Stimulated activated CD8-positive, alpha-beta memory T cell treated with anti-CD3 and anti-CD28 coated beads, Interleukin-2, amount 100 ng/mL, for 48 hours (primary cell): ENCODE data around the gene SPATS1.
"Not testable (repeated sequence)": the region's sequence is repeated elsewhere in the genome, so short reads cannot be mapped to it uniquely, and the experiment has no call there.

Experiments used
- DNase-seq, 2 donors: peaks; one replicate each; pipeline ENCODE4 v3.0.0-alpha.2; 2020; ENCODE audit warnings: low read depth in 2 of 2

SPATS1 gene

DNA sequence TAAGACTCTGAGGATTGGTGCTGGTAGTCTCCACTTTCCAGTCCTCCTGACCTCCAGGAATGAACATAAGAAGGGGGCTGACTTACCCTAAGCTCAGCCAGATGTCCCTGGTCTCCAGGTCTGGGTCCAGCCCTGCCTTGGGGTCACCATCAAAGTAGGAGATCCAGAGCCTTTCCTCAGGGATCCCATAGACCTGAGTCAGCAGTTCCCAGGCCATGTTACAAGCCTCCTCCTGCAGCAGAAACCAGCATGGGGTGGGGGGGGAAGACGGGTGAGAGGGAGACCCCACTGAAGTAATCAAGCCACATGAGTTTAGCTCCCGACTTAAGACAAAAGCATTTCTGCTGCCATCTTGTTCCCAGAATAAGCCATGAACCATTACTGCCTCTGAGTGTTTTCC lies 31.1 kb upstream of the SPATS1 start:
- DNase-seq = no peak

DNA sequence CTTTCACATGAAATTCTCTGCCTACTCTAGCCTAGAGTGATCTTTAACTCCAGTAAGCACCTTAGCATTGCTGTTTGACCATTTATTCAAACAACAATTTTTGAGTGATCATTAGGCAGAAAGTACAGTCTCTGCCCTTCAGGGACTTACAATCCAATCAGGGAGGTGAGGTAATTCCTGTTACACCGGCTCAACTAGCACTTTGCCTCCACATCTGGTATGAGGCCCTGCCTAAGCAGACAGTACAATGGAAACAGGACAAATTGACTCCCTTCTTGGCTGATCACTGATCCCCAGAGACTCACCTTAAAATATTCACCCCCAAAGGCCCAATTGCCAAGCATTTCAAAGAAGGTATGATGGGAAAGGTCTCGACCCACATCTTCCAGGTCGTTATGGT lies 30.7 kb upstream of the SPATS1 start:
- DNase-seq = no peak

DNA sequence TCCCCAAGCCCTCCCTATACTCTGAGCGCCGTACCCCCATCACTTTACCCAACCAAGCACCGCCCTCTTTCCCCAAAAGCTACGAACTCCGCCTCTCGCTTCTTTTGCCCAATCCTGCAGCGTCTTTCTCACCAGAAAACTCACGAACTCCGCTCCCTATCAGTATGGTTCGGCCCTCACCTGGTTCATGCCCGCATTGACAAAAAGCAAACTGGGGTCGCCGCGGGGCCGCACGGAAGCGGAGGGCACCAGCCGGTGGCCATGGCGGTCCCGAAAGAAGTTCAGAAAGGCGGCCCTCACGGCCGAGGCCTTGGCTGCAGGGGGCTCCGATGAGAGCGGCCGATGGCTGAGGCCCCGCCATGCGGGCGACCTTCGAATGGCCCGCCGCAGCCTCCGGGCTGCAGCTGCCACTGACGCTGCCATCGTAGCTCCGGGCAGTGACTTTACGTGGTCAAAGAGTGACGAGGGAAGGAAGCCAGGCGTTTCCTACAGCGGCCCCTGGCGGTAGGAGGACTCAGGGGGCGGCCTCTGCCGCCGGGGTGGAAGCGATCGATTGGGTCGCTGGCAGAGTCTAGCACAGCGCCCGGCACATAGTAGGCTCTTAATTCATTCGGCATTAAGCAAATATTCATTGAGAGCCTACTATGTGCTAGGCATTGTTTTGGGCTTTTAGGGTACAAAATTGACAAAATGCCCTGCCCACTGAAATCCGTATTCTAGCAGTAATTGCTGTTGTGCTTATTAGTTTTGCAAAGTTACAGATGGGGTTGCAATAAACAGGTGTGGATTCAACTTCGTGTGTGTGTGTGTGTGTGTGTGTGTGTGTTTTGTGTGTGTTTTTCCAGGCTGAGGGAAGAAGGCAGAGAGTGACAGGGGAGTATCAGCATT lies 29.3 kb upstream of the SPATS1 start, which contains the start of gene AARS2:
TSS of gene AARS2 (minus strand) at position 447 of the 888 bp plus-strand sequence. CDS start at position 423, 24 bp downstream.
- peak; percentile 91 to 93 for DNase-seq

DNA sequence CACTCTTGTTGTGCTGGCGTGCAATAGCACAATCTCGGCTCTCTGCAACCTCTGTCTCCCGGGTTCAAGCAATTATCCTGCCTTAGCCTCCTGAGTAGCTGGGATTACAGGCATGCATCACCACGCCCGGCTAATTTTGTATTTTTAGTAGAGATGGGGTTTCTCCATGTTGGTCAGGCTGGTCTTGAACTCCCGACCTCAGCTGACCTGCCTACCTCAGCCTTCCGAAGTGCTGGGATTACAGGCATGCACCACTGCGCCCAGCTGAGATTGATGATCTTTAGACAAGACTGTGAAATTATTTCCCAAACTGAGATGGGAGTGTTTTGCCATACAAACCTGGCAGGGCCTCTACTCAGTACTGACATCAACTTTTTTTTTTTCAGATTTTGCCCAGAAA lies 27.8 kb upstream of the SPATS1 start:
- not testable (repeated sequence) for DNase-seq

DNA sequence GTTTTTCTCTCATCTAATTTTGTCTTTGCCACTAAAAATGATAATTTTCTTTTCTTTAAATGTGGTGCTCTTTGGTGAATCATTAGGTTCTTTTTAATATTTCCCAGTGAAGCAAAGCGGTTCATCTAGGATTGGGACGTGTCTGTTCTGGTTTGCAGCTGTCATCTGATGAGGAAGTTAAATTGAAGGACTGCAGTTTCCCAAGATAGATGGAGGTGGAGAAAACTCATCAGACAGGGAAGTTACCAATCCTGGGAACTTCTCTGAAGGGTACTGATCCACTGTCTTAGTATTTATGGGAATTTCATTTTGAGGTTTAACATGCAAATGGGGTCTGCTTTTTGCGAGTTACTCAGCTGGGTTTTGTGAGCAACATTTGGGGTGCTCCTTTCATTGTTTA lies 26.9 kb upstream of the SPATS1 start:
- no peak for DNase-seq

DNA sequence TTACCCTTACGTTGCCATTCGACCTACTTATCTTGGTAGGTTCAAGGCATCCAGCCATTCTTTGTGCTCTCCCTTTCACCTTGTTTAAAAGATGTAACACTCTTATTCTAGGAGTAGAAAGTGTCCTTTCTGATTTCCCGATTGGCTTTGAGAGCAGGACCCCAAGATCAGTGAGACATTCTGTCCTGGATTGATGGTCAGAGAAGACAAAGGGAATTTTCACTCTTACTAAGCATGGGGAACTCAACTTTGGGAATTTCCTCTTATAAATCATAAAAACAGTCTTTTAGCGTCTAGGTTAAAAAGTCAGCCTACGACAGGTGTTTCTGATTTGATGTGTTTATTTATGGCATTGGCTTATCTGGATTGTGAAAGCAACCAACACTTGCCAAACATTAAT lies 26.5 kb upstream of the SPATS1 start:
- no peak for DNase-seq

DNA sequence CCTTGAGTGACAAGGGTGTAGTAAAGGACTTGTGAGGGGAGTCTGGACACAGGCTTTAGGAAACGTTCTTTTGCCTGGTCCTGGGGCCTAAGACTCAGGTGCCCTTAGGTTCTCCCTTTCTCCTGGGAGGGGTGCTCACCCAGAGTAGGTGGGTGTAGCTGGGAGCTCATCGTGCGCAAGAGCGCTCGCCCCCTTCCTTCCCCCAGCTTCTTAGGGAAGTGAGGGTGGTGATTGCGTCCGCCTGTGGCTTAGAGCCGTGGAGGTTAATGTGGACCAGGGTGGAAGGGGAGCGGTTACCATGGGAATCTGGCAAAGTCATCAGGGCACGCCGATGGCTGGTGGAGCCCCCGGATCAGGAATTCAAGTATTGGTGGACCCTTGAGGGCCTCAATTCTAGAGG lies 26.0 kb upstream of the SPATS1 start:
- no peak for DNase-seq

DNA sequence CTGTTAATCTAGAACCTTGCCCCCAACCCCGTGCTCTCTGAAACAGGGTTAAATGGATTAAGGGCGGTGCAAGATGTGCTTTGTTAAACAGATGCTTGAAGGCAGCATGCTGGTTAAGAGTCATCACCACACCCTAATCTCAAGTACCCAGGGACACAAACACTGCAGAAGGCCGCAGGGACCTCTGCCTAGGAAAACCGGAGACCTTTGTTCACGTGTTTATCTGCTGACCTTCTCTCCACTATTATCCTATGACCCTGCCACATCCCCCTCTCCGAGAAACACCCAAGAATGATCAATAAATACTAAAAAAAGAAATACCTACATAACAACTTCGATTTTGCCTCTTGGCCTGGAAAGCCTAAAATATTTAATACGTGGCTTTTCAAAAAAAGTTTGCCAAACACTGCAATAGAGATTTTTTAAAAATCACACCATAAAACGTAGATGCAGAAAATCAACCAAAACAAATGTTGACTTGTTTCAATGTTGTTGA lies 25.3 kb upstream of the SPATS1 start:
- DNase-seq = not testable (repeated sequence)

DNA sequence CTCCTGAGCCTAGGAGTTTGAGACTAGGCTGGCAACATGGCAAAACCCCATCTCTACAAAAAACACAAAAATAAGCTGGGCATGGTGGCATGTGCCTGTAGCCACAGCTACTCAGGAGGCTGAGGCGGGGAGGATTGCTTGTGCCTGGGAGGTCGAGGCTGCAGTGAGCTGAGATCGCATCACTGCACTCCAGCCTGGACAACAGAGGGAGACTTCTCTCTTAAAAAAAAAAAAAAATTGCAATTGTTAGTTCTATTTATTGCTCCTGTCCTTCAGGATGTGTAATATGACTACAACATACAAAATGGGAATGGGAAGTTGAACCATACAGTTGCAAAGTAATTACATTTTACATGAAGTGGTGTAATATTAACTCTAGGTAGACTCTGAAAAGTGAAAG lies 21.2 kb upstream of the SPATS1 start:
- DNase-seq = no peak

DNA sequence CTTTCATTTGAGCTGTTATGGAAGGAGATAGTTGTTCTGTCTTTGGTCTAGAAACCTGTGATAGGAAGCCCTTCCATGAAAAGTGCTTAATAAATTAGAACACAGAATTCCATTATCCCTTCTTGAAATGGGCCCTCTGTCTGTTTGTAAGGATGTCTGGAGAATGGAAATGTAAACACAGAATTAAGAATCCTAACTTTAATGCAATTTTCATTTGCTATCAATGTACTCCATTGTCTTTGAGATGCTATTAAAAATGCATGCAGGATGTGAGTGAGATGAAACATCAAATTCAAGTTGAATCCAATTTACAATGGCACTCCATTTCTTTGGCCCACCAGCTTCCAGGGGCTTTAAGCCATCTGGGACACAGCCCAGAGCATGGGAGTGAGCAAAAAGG lies 15.4 kb upstream of the SPATS1 start:
- no peak for DNase-seq

DNA sequence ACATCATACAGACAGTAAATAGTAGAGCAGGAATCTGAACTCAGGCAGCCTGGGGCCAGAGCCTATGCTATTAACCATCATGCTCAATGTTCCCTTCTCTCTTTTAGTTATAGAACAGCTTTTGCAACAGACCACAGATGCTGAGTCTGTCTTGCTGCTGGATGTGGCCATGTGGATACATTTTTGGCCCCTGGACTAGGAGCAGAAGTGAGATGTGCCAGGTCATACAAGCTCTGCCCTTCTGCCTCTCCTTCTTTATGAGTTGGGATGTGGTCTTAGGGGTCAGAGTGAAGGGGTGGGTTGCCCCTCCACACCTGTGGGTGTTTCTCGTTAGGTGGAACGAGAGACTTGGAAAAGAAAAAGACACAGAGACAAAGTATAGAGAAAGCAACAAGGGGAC lies 14.7 kb upstream of the SPATS1 start:
- no peak for DNase-seq

DNA sequence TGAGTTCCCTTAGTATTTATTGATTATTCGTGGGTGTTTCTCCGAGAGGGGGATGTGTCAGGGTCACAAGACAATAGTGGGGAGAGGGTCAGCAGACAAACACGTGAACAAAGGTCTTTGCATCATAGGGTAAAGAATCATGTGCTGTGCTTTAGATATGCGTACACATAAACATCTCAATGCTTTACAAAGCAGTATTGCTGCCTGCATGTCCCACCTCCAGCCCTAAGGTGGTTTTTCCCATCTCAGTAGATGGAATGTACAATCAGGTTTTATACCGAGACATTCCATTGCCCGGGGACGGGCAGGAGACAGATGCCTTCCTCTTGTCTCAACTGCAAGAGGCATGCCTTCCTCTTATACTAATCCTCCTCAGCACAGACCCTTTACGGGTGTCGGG lies 14.2 kb upstream of the SPATS1 start:
- not testable (repeated sequence) for DNase-seq

DNA sequence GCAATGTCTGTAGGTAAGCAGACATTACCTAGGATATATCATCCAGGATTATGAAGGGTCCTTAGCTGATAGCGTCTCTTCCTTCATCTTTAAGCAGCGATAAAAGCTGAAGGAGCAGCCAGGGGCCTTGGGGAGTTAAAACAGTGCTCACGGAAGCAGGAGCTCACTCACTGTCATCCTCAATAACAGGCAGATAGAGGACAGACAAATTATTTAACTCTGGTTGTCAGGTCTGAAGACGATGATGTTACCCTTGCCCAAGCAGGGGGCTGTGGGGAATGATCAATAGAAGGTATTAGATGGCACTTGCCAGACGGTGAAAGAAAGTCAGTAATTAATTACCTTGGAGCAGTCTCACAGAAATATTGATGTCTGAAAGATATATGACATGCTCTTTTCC lies 12.6 kb upstream of the SPATS1 start:
- no peak for DNase-seq

DNA sequence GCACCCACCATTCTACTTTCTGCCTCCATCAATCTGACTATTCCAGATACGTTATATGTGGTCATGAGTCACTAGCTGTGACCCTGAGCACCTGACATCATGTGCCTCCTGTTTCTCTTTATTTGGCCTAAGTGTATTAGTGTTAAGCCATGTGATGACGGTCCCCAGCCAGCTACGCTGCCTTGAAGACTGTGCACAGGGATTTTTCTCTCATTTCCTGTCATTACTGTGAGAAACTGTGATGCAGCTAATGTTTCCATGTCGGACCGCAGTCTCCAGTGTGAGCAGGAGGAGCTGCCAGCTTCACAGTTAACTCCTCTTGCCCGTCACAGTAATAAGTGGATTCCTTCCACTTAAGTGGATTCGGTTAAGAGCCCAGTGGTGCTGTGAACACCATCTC lies 9.9 kb upstream of the SPATS1 start:
- no peak for DNase-seq

DNA sequence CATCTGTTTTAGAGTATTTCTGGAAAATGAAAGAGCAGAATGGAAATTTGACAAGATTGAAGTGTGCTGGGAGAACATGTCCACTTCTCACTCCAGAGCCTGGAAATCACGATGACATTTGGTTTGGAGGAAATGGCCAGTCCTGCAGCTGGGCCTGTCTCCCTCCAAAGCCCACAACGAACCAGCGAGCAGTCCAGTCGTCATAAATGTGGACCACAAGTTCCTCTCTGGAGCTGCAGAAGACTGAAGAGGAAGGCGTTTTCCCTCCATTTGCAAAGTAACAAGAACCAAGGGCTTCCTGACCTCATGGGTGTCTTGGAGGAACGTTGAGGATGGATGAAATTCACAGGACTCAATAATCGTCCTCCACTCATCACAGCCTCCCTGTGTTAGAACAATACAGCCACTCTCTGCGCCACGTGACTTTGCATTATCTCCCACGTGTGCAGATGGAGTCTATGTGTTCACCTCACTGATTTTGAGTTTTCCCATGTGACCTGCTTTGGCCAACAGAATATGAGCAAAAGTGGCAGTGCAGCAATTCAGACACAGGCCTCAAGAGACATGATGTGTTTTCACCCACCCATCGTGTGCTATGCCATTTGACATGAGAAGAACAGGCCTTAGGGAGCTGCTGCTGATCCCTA lies 9.1 kb upstream of the SPATS1 start:
- DNase-seq = no peak

DNA sequence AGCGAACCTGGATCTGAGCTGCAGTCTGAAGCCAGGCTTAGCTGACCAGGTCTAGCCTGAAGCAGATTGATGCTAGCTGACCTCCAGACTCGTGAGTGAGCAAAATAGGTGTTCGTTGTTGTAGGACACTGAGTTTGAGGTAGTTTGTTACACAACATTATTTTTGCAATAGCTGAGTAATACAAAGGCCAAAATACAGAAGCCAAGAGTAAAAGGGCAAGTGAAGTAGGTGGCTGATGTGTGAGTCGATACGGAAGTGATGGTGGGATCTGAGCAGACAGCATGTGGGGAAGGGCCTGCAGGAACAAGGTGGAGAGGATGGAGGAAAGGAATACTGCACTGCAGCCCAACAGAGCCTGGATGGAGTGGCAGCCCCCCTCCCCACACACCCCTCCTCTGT lies 8.5 kb upstream of the SPATS1 start:
- DNase-seq = no peak

DNA sequence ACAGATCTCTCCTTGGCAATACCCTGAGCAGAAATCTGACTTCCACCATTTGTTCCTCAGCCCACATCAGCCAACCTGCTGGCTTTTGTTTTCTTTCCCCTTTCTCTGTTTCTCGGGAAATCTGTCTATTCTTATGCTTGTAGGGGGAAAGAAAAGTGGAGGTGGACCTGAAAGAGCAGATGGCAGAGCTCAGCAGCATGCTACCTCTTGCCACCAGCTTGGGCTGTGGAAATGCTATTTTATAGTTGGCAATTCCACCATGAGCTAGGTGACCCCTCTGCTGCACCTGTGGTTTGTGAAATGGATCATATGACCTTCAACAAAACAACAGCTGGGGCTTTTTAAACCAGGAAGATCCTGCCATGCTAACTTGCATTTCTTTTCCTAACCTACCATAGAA lies 6.8 kb upstream of the SPATS1 start:
- no peak for DNase-seq

DNA sequence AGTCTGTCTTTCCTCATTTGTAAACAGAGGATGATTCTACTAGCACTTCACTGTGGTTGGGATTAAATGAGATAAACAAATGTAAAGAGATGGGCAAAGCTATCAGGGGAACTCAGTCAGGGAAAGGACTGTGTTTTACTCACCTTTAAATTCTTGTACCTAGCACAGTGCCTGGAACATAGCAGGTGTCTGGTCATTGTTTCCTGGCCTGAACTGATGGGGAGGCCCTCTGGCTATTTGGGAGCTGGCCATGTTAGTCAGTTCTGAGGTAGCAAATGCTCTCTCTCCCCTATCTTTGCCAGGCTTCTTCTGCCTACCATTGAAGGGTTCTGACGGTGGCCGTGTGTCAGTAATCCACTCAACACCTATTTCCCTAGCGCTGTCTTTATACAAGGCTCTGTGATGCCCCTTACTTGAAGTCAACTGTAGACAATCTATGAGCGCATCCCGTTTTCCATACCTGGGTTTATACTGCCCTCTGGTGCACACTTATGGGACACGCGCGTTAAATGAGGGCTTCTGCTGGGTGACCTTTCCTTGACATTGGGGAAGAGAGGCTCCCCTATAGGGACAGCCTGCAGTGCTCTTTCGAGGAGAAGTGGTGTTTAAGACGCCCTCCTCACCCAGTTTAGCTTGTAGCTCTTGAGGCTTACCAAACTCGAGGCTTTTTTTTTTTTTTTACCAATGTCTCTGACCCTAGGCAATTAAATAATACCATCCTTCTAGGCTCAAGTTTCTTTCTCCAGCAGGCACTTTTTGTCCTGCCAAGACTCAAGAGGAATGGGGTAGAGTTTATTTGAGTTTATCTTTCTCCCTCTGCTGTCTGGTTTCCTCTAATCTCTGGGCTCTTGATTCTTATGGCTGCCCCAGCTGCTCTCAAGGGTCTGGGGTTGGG lies 4.0 kb upstream of the SPATS1 start:
- DNase-seq = peak; percentile 36 to 51

DNA sequence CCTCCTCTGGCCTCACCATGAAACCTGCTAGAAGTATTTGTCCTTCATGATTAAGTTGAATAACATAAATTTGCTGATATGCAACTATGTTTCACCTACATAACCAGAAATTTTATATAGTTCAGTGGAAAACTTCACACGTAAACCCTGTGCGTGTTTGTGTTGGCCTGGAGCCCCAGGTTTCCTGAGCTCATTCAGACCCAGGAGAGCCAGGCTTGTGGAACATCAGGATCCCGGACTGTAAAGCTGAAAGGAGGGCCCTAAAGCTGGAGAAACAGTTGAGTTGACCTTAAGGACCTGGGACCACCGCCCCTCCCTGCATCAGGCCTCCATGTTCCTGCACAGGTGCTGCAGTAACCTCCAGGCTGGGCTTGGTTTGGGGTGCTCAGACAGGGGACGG lies 3.1 kb upstream of the SPATS1 start:
- DNase-seq = no peak

DNA sequence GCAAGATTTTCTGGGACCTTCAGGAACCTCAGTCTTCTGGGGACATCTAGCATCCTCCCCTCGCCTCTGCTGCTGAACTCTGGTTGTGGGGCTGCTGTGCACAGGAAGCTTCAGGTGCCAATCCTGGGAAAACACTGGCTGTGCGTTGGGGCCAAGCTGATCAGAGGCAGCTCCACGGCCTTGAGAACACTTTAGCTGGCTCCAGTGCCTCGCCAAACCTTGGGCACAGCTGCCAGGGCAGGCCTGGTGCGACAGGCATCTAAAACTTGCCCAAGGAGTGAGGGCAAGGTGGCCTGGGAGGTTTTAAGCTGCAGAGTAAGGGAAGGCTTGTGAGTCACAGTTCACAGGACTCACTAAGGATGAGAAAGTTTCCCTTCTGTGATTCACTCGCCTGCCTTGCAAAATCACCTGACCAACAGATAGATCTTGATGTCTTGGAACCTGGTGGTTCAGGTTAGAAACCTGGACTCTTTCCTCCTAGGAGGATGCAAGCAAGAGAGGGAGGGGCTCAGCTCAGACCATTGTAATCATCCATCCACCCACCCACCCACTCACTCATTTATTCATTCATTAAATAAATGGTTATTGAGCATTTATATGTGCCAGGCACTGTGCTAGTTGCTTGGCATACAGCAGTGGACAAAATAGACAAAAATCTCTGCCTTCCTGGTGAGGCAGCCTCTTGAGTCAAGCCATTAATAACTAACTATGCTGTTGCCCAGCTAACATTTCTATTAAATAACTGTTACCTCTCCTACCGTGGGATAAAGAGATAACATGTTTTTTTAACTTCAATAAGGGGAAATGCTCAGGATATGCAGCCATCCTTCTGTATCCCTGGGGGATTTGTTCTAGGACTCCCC lies 2.5 kb upstream of the SPATS1 start:
- DNase-seq = no peak
